Measurements from ENCODE around the gene CFDP1.
A peak's percentile ranks its signal among the peaks of the same experiment; 100 is the strongest.

DNA sequence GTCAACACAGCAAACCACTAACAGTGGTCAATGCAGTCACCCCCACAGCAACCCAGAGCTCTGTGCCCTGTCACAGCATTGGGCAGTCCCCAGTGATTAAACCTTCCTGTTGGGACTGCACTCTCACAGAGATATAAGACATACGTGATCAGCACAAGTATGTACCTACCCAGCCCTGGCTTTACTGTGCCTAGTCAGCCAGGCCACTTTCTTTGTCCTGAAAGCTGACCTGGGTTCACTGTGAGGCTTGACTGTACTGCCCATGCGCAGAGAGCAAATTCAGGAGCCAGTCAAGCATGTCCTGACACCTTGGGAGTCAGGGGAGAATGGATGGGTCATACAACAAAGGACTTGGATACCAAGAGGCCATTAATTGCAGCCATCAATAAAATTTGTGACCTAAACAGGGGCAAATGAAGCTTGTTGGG lies 42.1 kb upstream of the CFDP1 start:
- TF ChIP-seq EP300 (IDR thresholded peaks at IDR 0.05; ENCODE audit: borderline replicate concordance) (peak; percentile 51; the same call in 1 of the 2 replicates), CREB1 (IDR thresholded peaks at IDR 0.05; ENCODE audit: low read depth) (no peak), TAF1 (IDR thresholded peaks at IDR 0.05; ENCODE audit: low read depth) (no peak), EGR1 (IDR thresholded peaks at IDR 0.05) (no peak), ZBTB7A (IDR thresholded peaks at IDR 0.05; ENCODE audit: low read depth) (no peak), FOXM1 (IDR thresholded peaks at IDR 0.05; ENCODE audit: borderline replicate concordance, low read depth) (no peak), NFIC (IDR thresholded peaks at IDR 0.05) (peak; percentile 72), TCF12 (IDR thresholded peaks at IDR 0.05; ENCODE audit: low read depth) (peak; percentile 65; the same call in 1 of the 2 replicates), RAD21 (IDR thresholded peaks at IDR 0.05; ENCODE audit: low read depth) (no peak), CEBPB (IDR thresholded peaks at IDR 0.05) (no peak)
- TF ChIP-seq, protein P1, sequence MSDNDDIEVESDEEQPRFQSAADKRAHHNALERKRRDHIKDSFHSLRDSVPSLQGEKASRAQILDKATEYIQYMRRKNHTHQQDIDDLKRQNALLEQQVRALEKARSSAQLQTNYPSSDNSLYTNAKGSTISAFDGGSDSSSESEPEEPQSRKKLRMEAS (IDR thresholded peaks at IDR 0.05) = 0 out of 2 replicates have a peak, but pooled peaks have one; percentile 34
- TF ChIP-seq, protein P2, sequence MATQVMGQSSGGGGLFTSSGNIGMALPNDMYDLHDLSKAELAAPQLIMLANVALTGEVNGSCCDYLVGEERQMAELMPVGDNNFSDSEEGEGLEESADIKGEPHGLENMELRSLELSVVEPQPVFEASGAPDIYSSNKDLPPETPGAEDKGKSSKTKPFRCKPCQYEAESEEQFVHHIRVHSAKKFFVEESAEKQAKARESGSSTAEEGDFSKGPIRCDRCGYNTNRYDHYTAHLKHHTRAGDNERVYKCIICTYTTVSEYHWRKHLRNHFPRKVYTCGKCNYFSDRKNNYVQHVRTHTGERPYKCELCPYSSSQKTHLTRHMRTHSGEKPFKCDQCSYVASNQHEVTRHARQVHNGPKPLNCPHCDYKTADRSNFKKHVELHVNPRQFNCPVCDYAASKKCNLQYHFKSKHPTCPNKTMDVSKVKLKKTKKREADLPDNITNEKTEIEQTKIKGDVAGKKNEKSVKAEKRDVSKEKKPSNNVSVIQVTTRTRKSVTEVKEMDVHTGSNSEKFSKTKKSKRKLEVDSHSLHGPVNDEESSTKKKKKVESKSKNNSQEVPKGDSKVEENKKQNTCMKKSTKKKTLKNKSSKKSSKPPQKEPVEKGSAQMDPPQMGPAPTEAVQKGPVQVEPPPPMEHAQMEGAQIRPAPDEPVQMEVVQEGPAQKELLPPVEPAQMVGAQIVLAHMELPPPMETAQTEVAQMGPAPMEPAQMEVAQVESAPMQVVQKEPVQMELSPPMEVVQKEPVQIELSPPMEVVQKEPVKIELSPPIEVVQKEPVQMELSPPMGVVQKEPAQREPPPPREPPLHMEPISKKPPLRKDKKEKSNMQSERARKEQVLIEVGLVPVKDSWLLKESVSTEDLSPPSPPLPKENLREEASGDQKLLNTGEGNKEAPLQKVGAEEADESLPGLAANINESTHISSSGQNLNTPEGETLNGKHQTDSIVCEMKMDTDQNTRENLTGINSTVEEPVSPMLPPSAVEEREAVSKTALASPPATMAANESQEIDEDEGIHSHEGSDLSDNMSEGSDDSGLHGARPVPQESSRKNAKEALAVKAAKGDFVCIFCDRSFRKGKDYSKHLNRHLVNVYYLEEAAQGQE (IDR thresholded peaks at IDR 0.05; ENCODE audit: low read depth) = no peak
